ENCODE measurements around the gene GATA2. TPM values are rescaled to one million over a fixed set of nuclear protein-coding genes. Genes with fewer than 3 reads are reported as not detected.

GATA2 gene
- total and polyA plus RNA-seq, 9 donors, result 2.1 to 4.5 (median 3.0) TPM

GRCh38 chr3:128475355-128475754, 17.6 kb downstream of the GATA2 start:
- no peak for DNase-seq
- Histone ChIP-seq H3K9me3 (replicated peaks; ENCODE audit: control insufficient read depth, low read depth, low read length) (no peaks in the 10 kb centered on the region), H3K36me3 (ENCODE audit: control insufficient read depth, insufficient read depth, low read length) (no peaks in the 10 kb centered on the region), H3K27me3 (ENCODE audit: control insufficient read depth, insufficient read depth, low read length) (peaks cover 76% of the 10 kb centered on the region), H3K4me1 (ENCODE audit: control insufficient read depth, insufficient read depth, low read length) (no peaks in the 10 kb centered on the region), H3K4me3 (ENCODE audit: low read length) (no peak overlapping the region), H3K27ac (ENCODE audit: low read length) (no peak overlapping the region)
- 43% methylated on average over 6 of the region's 8 CpGs for WGBS (ENCODE audit: insufficient coverage)

GRCh38 chr3:128473737-128474136, 19.3 kb downstream of the GATA2 start:
- Histone ChIP-seq H3K9me3 (replicated peaks; ENCODE audit: control insufficient read depth, low read depth, low read length) (no peaks in the 10 kb centered on the region), H3K4me1 (ENCODE audit: control insufficient read depth, insufficient read depth, low read length) (no peaks in the 10 kb centered on the region), H3K36me3 (ENCODE audit: control insufficient read depth, insufficient read depth, low read length) (no peaks in the 10 kb centered on the region), H3K27ac (ENCODE audit: low read length) (no peak overlapping the region), H3K4me3 (ENCODE audit: low read length) (no peak overlapping the region), H3K27me3 (ENCODE audit: control insufficient read depth, insufficient read depth, low read length) (peaks cover 67% of the 10 kb centered on the region)
- DNase-seq, result no peak
- 69% methylated on average over 3 of the region's 4 CpGs for WGBS (ENCODE audit: insufficient coverage)

GRCh38 chr3:128473180-128473519, 19.9 kb downstream of the GATA2 start:
- Histone ChIP-seq H3K27me3 (ENCODE audit: control insufficient read depth, insufficient read depth, low read length) (peaks cover 71% of the 10 kb centered on the region), H3K9me3 (replicated peaks; ENCODE audit: control insufficient read depth, low read depth, low read length) (no peaks in the 10 kb centered on the region), H3K4me3 (ENCODE audit: low read length) (no peak overlapping the region), H3K4me1 (ENCODE audit: control insufficient read depth, insufficient read depth, low read length) (no peaks in the 10 kb centered on the region), H3K36me3 (ENCODE audit: control insufficient read depth, insufficient read depth, low read length) (no peaks in the 10 kb centered on the region), H3K27ac (ENCODE audit: low read length) (no peak overlapping the region)
- WGBS (ENCODE audit: insufficient coverage), result 20% methylated on average over 1 of the region's 6 CpGs
- DNase-seq, result no peak

DNA sequence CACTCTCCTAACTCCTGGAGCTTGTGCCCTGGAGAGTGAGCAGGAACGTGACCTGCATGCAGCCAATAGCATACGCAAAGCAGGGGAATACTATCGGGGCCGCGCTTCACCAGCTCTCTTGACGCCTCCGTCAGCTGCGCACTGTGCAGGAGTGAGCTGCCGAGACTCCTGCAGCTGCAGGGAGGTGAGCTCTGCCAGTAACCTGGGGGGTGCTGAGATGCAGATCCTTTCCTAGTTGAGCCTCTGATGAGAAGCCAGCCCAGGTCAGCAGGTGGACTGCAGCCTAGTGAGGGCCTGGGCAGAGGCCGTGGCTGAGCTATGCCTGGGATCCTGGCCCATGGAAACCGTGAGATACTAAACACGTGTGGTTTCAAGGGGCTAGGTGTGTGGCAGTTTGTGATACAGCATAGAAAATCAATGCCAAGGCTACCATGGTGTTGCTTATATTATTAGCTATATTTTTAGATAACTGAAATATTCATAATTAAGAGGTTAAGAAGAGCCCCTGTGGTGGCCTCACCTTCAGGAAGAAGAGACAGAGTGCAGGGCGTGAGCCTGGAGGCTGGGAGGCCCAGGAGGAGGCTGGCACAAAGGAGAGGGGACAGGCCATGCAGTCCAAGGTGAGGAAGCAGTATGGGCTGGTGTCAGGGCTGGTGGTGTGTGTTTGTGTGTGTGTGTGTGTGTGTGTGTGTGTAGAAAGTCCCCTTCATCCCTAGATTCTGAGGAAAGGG, 20.4 kb downstream of the GATA2 start:
- H3K36me3 ChIP-seq (ENCODE audit: control insufficient read depth, insufficient read depth, low read length), result no peaks in the 10 kb centered on the region
- no peak overlapping the region for H3K4me3 ChIP-seq (ENCODE audit: low read length)
- no peaks in the 10 kb centered on the region for H3K9me3 ChIP-seq (replicated peaks; ENCODE audit: control insufficient read depth, low read depth, low read length)
- WGBS (ENCODE audit: insufficient coverage), result 67% methylated on average over 10 of the region's 13 CpGs
- no peak overlapping the region for H3K27ac ChIP-seq (ENCODE audit: low read length)
- no peak for DNase-seq
- peaks cover 68% of the 10 kb centered on the region for H3K27me3 ChIP-seq (ENCODE audit: control insufficient read depth, insufficient read depth, low read length)
- no peaks in the 10 kb centered on the region for H3K4me1 ChIP-seq (ENCODE audit: control insufficient read depth, insufficient read depth, low read length)

DNA sequence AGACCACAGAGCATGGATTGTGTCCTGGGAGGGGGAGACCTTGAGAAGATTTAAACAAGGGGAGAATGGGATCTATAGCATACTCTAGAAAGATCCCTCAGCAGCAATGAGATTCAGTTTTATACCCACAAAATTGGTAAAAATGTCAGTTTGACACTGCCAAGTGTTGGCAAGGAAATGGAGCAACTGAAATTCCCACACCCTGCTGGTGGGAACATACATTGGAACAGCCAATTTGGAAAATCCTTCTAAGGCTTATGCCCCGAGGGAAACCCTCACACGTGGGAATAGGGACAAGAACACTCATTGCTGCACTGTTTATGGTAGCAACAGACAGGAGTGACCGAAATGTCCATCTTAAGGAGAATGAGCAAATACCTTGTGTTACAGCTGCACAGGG, 21.3 kb downstream of the GATA2 start:
- 81% methylated on average over 3 of the region's 3 CpGs for WGBS (ENCODE audit: insufficient coverage)
- Histone ChIP-seq H3K4me1 (ENCODE audit: control insufficient read depth, insufficient read depth, low read length) (no peaks in the 10 kb centered on the region), H3K27me3 (ENCODE audit: control insufficient read depth, insufficient read depth, low read length) (peaks cover 61% of the 10 kb centered on the region), H3K9me3 (replicated peaks; ENCODE audit: control insufficient read depth, low read depth, low read length) (no peaks in the 10 kb centered on the region), H3K4me3 (ENCODE audit: low read length) (no peak overlapping the region), H3K36me3 (ENCODE audit: control insufficient read depth, insufficient read depth, low read length) (no peaks in the 10 kb centered on the region), H3K27ac (ENCODE audit: low read length) (no peak overlapping the region)
- no peak for DNase-seq

DNA sequence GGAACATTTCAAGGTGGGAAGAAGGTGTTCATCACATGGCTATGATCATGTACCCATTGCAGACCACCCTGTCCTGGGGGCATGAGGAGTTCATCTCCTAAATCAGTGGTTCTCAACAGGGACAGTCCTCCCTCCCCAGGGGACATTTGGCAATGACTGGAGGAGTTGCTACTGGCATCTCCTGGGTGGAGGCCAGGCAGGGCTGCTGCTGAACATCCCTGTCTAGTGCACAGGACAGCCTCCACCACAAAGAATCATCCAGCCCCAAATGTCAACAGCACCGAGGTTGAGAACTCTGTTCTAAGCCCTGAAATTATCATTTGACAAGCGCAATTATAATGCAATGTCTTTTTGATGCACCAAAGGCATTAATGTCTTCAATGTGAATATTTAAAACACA, 21.9 kb downstream of the GATA2 start:
- no peaks in the 10 kb centered on the region for H3K9me3 ChIP-seq (replicated peaks; ENCODE audit: control insufficient read depth, low read depth, low read length)
- WGBS (ENCODE audit: insufficient coverage), result no CpG with 5 or more reads among the region's 2 CpGs
- no peak overlapping the region for H3K4me3 ChIP-seq (ENCODE audit: low read length)
- peaks cover 60% of the 10 kb centered on the region for H3K27me3 ChIP-seq (ENCODE audit: control insufficient read depth, insufficient read depth, low read length)
- no peaks in the 10 kb centered on the region for H3K4me1 ChIP-seq (ENCODE audit: control insufficient read depth, insufficient read depth, low read length)
- no peaks in the 10 kb centered on the region for H3K36me3 ChIP-seq (ENCODE audit: control insufficient read depth, insufficient read depth, low read length)
- no peak overlapping the region for H3K27ac ChIP-seq (ENCODE audit: low read length)
- no peak for DNase-seq

- Histone ChIP-seq H3K27me3 (ENCODE audit: control insufficient read depth, insufficient read depth, low read length) (peaks cover 61% of the 10 kb centered on the region), H3K27ac (ENCODE audit: low read length) (no peak overlapping the region), H3K9me3 (replicated peaks; ENCODE audit: control insufficient read depth, low read depth, low read length) (no peaks in the 10 kb centered on the region), H3K36me3 (ENCODE audit: control insufficient read depth, insufficient read depth, low read length) (no peaks in the 10 kb centered on the region), H3K4me3 (ENCODE audit: low read length) (no peak overlapping the region), H3K4me1 (ENCODE audit: control insufficient read depth, insufficient read depth, low read length) (no peaks in the 10 kb centered on the region)
- WGBS (ENCODE audit: insufficient coverage), result 54% methylated on average over 8 of the region's 13 CpGs
- no peak for DNase-seq
These were observed 22.7 kb downstream of the GATA2 start for GRCh38 chr3:128470134-128470899.

DNA sequence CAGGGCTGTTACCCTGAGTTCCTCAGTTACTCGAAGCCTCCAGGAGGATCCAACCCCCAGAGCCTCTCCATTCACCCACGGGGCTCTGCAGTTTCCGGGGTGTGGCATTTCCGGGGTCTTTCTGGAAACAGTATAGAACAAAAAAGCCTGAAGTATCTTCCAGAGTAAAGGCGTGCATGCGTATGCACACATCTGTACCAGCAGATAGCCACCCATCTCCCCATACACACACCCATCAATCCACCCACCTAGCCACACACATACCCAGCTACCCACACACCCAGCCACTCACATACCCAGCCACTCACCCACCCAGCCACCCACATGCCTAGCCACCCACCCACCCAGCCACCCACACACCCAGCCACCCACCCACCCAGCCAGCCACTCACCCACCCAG, 23.4 kb downstream of the GATA2 start:
- Histone ChIP-seq H3K4me1 (ENCODE audit: control insufficient read depth, insufficient read depth, low read length) (no peaks in the 10 kb centered on the region), H3K36me3 (ENCODE audit: control insufficient read depth, insufficient read depth, low read length) (no peaks in the 10 kb centered on the region), H3K9me3 (replicated peaks; ENCODE audit: control insufficient read depth, low read depth, low read length) (no peaks in the 10 kb centered on the region), H3K4me3 (ENCODE audit: low read length) (no peak overlapping the region), H3K27ac (ENCODE audit: low read length) (no peak overlapping the region), H3K27me3 (ENCODE audit: control insufficient read depth, insufficient read depth, low read length) (peaks cover 61% of the 10 kb centered on the region)
- WGBS (ENCODE audit: insufficient coverage), result 71% methylated on average over 6 of the region's 6 CpGs
- DNase-seq, result no peak

DNA sequence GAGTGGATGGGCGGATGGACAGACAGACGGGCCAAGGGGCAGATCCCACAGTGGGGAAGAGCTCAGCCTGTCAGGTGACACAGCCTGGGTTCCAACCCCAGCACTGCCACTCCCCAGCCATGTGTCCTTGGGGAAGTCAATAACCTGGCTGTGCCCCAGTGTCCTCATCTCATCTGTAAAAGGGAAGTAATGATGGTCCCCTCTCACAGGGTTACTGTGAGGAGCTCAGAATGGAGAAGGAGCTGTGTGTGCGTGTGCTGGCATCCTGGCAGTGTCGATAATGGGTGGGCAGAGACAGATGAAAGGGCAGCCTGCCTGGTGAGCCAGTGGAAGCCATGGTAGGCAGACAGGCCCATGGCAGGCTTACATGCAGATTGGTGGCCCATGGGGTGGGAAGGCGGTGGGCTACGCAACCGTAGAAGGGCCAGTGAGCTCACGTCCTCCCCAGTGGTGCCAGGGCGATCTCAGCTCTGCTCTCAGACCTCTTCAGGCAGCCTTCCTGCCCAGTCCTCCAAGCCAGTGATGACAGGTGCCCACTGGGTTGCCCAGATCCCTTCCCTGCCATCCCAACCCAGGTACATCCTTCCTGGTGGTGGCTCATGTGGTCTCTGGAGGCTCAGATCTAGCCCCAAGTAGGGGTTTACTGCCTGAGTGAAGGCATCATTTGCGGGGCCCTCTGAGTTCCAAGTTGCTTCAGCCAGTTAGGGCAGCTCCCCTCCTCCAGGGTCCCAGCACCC, 24.0 kb downstream of the GATA2 start:
- H3K36me3 ChIP-seq (ENCODE audit: control insufficient read depth, insufficient read depth, low read length), result no peaks in the 10 kb centered on the region
- WGBS (ENCODE audit: insufficient coverage), result 82% methylated on average over 8 of the region's 10 CpGs
- H3K4me1 ChIP-seq (ENCODE audit: control insufficient read depth, insufficient read depth, low read length), result no peaks in the 10 kb centered on the region
- peaks cover 57% of the 10 kb centered on the region for H3K27me3 ChIP-seq (ENCODE audit: control insufficient read depth, insufficient read depth, low read length)
- no peak overlapping the region for H3K4me3 ChIP-seq (ENCODE audit: low read length)
- no peak overlapping the region for H3K27ac ChIP-seq (ENCODE audit: low read length)
- DNase-seq, result no peak
- no peaks in the 10 kb centered on the region for H3K9me3 ChIP-seq (replicated peaks; ENCODE audit: control insufficient read depth, low read depth, low read length)

GRCh38 chr3:128468285-128468790, 24.7 kb downstream of the GATA2 start:
- H3K4me3 ChIP-seq (ENCODE audit: low read length), result no peak overlapping the region
- H3K9me3 ChIP-seq (replicated peaks; ENCODE audit: control insufficient read depth, low read depth, low read length), result no peaks in the 10 kb centered on the region
- no peak for DNase-seq
- WGBS (ENCODE audit: insufficient coverage), result 71% methylated on average over 13 of the region's 17 CpGs
- H3K4me1 ChIP-seq (ENCODE audit: control insufficient read depth, insufficient read depth, low read length), result no peaks in the 10 kb centered on the region
- H3K27ac ChIP-seq (ENCODE audit: low read length), result no peak overlapping the region
- H3K27me3 ChIP-seq (ENCODE audit: control insufficient read depth, insufficient read depth, low read length), result peaks cover 55% of the 10 kb centered on the region
- no peaks in the 10 kb centered on the region for H3K36me3 ChIP-seq (ENCODE audit: control insufficient read depth, insufficient read depth, low read length)

Measured in muscle of leg (tissue), 11 donors.